ENCODE results near the gene PCGF6. TPM values are rescaled to one million over a fixed set of nuclear protein-coding genes. Genes with fewer than 3 reads are reported as not detected.
A peak's percentile ranks its signal among the peaks of the same experiment; 100 is the strongest.
"Not testable (repeated sequence)": the region's sequence is repeated elsewhere in the genome, so short reads cannot be mapped to it uniquely, and the experiment has no call there.

PCGF6 gene
- total RNA-seq, 2 donors from 2014 or later: 7.0 to 13.8 TPM

DNA sequence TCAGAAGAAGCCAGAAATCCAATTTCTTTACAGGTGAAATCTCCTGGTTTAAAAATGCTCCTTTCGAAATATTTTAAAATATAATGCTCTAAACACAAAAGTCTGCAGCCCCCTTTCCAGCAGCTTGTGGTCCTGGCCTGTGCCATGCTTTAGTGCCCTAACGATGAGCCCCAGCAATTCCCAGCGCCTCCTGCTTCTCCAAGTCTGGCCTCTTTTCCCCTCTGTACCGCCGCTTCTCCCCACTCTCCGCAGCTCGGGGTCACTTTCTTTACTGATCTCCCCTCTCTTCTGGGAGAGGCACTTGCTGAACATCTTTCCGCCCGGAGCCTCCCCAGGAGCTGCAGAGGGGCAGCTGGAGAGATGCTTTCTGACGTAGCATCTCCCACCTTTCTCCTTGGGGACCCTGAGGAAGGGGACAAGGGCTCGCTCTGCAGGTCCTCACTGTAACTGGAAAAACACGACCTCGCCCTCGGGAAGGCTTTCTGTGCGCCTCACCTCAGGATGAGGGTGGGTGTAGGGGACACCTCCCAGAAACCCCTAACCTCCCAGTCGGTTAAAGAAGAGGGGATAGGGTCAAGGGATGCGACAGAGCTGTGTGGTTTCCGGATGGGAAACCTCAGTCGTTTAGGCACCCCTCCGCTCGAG lies 74.6 kb downstream of the PCGF6 start:
- Histone ChIP-seq H3K4me3 (no peak overlapping the region), H3K27me3 (replicated peaks; ENCODE audit: insufficient read depth) (peaks cover 5% of the 10 kb centered on the region), H3K9me3 (no peaks in the 10 kb centered on the region)

DNA sequence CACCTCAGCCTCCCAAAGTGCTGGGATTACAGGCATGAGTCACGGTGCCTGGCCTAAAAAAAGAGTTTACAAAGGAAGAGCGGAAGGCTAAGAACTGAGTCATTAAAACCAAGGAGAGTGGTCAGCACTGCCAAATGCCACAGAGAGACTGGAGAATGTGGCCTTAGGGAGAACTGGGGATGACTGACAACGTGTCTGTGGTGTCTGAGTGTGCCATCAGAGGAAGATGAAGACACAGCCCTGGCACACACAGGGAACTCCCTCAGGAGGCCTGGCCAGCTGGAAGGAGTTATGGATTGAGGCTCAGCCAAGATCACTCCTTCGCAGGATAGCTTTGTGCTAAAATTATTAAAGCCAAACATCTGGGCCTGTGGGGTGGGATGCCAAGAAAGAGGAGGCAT lies 77.9 kb downstream of the PCGF6 start:
- TF ChIP-seq, protein P1, sequence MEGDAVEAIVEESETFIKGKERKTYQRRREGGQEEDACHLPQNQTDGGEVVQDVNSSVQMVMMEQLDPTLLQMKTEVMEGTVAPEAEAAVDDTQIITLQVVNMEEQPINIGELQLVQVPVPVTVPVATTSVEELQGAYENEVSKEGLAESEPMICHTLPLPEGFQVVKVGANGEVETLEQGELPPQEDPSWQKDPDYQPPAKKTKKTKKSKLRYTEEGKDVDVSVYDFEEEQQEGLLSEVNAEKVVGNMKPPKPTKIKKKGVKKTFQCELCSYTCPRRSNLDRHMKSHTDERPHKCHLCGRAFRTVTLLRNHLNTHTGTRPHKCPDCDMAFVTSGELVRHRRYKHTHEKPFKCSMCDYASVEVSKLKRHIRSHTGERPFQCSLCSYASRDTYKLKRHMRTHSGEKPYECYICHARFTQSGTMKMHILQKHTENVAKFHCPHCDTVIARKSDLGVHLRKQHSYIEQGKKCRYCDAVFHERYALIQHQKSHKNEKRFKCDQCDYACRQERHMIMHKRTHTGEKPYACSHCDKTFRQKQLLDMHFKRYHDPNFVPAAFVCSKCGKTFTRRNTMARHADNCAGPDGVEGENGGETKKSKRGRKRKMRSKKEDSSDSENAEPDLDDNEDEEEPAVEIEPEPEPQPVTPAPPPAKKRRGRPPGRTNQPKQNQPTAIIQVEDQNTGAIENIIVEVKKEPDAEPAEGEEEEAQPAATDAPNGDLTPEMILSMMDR (IDR thresholded peaks at IDR 0.05): no peak
- no peaks in the 10 kb centered on the region for H3K9me3 ChIP-seq
- H3K4me3 ChIP-seq: no peak overlapping the region
- ATAC-seq (ENCODE audit: insufficient number of reproducible peaks, low FRiP score, low read depth) (peak; percentile 92), DNase-seq (ENCODE audit: low spot score) (peak; percentile 45)
- H3K4me1 ChIP-seq (ENCODE audit: control insufficient read depth in 1 of 2, low read depth in 2 of 2): peaks cover 16 to 29% of the 10 kb centered on the region in 2 donors
- H3K27ac ChIP-seq: peak overlapping the region in 1 of 2 donors; percentile 57
- peaks cover 3% of the 10 kb centered on the region for H3K27me3 ChIP-seq (replicated peaks; ENCODE audit: insufficient read depth)
- no peaks in the 10 kb centered on the region for H3K36me3 ChIP-seq

More for the DNA sequence above, 74.6 kb downstream of the PCGF6 start:
- Histone ChIP-seq H3K27ac (no peak overlapping the region), H3K4me1 (ENCODE audit: control insufficient read depth in 1 of 2, low read depth in 2 of 2) (peaks cover 16 to 30% of the 10 kb centered on the region in 2 donors), H3K36me3 (no peaks in the 10 kb centered on the region)
- DNase-seq (ENCODE audit: low spot score) (no peak), ATAC-seq (ENCODE audit: insufficient number of reproducible peaks, low FRiP score, low read depth) (no peak)
- TF ChIP-seq, protein P1 (IDR thresholded peaks at IDR 0.05): no peak

DNA sequence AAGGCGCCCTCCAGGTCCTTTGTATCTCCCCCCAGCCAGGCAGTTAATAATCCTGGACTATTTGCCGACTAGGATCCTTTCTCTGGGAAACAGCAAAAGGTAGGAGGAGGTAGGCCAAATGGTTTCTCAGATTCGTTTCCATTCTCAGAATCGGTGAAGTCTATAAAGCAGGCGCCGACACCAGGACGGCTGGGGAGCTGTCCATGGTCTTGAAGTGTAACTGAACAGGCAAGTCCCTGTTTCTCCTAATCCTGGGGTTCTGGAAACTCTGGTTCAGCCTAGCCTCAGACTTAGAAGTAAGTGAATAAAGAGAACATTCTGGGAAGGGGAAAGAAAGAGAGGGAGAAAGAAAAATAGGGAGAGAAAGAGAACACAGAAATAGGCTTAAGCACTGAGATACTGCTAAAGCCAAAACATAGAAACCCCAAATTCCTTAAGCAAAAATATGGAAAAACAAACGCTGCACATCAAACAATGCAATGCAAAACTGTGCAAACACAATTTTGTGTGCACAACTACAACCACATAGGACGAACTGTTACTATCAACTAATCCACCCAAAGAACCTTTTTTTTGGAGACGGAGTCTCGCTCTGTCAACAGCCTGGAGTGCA lies 85.1 kb downstream of the PCGF6 start:
- ATAC-seq (ENCODE audit: insufficient number of reproducible peaks, low FRiP score, low read depth): no peak
- DNase-seq (ENCODE audit: low spot score): no peak
- H3K27me3 ChIP-seq (replicated peaks; ENCODE audit: insufficient read depth): no peaks in the 10 kb centered on the region

DNA sequence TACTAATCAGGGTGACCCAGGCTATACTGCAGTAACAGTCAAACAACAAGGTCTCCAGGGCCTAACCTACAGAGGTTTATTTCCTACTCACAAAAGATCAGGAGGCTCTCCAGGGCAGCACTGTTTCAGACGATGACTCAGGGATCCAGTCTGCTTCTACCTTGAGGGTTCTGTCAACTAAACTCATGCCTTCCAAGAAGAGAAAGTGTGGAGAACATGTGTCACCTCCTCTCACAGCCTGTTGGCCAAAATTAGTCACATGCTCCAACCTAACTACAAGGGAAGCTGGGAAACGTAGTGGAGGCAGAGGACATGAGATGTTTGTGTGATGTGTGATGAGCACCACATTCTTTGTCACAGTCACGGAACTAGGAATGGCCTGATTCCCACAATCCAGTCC lies 88.7 kb downstream of the PCGF6 start:
- H3K4me3 ChIP-seq: no peak overlapping the region
- H3K9me3 ChIP-seq: no peaks in the 10 kb centered on the region
- H3K4me1 ChIP-seq (ENCODE audit: control insufficient read depth in 1 of 2, low read depth in 2 of 2): no peaks in the 10 kb centered on the region
- no peak overlapping the region for H3K27ac ChIP-seq
- ATAC-seq (ENCODE audit: insufficient number of reproducible peaks, low FRiP score, low read depth) (no peak), DNase-seq (ENCODE audit: low spot score) (no peak)
- no peaks in the 10 kb centered on the region for H3K27me3 ChIP-seq (replicated peaks; ENCODE audit: insufficient read depth)
- TF ChIP-seq, protein P1 (IDR thresholded peaks at IDR 0.05): no peak
- no peaks in the 10 kb centered on the region for H3K36me3 ChIP-seq

More for the DNA sequence above, 85.1 kb downstream of the PCGF6 start:
- no peak overlapping the region for H3K4me3 ChIP-seq
- no peak overlapping the region for H3K27ac ChIP-seq
- no peaks in the 10 kb centered on the region for H3K36me3 ChIP-seq
- no peaks in the 10 kb centered on the region for H3K9me3 ChIP-seq
- H3K4me1 ChIP-seq (ENCODE audit: control insufficient read depth in 1 of 2, low read depth in 2 of 2): no peaks in the 10 kb centered on the region
- TF ChIP-seq, protein P1 (IDR thresholded peaks at IDR 0.05): no peak

DNA sequence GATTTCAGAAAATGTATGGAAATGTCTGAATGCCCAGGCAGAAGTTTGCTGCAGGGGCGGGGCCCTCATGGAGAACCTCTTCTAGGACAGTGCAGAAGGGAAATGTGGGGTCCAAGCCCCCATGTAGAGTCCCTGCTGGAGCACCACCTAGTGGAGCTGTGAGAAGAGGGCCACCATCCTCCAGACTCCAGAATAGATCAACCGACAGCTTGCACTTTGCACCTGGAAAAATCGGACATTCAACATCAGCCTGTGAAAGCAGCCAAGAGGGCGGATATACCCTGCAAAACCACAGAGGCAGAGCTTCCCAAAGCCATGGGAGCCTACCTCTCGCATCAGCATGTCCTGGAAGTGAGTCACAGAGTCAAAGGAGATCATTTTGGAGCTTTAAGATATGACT lies 91.0 kb downstream of the PCGF6 start:
- TF ChIP-seq, protein P1 (IDR thresholded peaks at IDR 0.05): no peak
- DNase-seq (ENCODE audit: low spot score): no peak

DNA sequence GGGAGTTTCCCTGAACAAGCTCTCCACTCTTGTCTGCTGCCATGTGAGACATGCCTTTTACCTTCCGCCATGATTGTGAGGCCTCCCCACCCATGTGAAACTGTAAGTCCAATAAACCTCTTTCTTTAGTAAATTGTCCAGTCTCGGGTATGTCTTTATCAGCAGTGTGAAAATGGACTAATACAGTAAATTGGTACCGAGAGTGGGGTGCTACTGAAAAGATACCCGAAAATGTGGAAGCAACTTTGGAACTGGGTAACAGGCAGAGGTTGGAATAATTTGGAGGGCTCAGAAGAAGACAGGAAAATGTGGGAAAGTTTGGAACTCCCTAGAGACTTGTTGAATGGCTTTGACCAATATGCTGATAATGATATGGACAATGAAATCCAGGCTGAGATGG lies 92.0 kb downstream of the PCGF6 start:
- H3K27me3 ChIP-seq (replicated peaks; ENCODE audit: insufficient read depth); H3K4me1 ChIP-seq (ENCODE audit: control insufficient read depth in 1 of 2, low read depth in 2 of 2); H3K36me3 ChIP-seq; ATAC-seq (ENCODE audit: insufficient number of reproducible peaks, low FRiP score, low read depth); H3K4me3 ChIP-seq; H3K27ac ChIP-seq; DNase-seq (ENCODE audit: low spot score); H3K9me3 ChIP-seq: not testable (repeated sequence)

More for the DNA sequence above, 91.0 kb downstream of the PCGF6 start:
- Histone ChIP-seq H3K27ac (no peak overlapping the region), H3K9me3 (no peaks in the 10 kb centered on the region), H3K27me3 (replicated peaks; ENCODE audit: insufficient read depth) (no peaks in the 10 kb centered on the region), H3K4me3 (no peak overlapping the region), H3K4me1 (ENCODE audit: control insufficient read depth in 1 of 2, low read depth in 2 of 2) (no peaks in the 10 kb centered on the region), H3K36me3 (no peaks in the 10 kb centered on the region)
- no peak for ATAC-seq (ENCODE audit: insufficient number of reproducible peaks, low FRiP score, low read depth)
